Astrocyte of the spinal cord (primary cell): ENCODE results near the gene PRKCA.

ENCODE experiments used
- DNase-seq: peaks from one replicate; pipeline ENCODE4 v3.0.0; 2011; ENCODE audit warnings: low read depth, low spot score
- H3K4me3 ChIP-seq: 2 replicates; pipeline ENCODE4 v1.5.1; 2011; ENCODE audit warnings: low read depth, mild to moderate bottlenecking, low read length, moderate library complexity
- in situ Hi-C: cut with HindIII; loops from 2 replicates; pipeline ENCODE4 v1.10.0; 2017; ENCODE audit warnings: low sequenced_read_pairs
- TF ChIP-seq, protein P1 (sequence below): IDR thresholded peaks from 2 replicates; pipeline ENCODE4 v1.5.1; 2012; ENCODE audit warnings: low read depth, mild to moderate bottlenecking, low read length, inconsistent platforms

The PRKCA gene

GRCh38 chr17:66517336-66518009 is 215.1 kb downstream of the PRKCA start:
- no peak for DNase-seq
- in situ Hi-C loops: no loop called here
- TF ChIP-seq, protein P1, sequence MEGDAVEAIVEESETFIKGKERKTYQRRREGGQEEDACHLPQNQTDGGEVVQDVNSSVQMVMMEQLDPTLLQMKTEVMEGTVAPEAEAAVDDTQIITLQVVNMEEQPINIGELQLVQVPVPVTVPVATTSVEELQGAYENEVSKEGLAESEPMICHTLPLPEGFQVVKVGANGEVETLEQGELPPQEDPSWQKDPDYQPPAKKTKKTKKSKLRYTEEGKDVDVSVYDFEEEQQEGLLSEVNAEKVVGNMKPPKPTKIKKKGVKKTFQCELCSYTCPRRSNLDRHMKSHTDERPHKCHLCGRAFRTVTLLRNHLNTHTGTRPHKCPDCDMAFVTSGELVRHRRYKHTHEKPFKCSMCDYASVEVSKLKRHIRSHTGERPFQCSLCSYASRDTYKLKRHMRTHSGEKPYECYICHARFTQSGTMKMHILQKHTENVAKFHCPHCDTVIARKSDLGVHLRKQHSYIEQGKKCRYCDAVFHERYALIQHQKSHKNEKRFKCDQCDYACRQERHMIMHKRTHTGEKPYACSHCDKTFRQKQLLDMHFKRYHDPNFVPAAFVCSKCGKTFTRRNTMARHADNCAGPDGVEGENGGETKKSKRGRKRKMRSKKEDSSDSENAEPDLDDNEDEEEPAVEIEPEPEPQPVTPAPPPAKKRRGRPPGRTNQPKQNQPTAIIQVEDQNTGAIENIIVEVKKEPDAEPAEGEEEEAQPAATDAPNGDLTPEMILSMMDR: no peak

DNA sequence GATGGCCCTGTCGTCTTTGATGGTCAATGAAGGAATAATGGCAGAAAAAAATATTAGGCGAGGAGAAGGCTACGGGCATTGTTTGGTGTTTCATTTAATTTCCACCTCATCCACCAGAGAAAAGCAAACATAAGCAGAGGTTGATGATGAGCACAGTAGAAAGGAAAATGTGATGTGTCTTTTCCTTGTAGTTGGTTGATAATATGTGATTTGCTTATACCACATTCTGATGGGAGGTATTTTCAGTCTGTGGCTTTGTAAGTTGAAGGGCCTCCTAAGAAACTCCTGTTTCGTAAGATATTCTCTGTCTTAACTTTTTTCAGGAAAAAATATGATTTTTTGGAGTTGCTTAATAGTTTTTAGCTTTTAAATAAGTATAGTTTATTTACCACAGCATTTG is 215.7 kb downstream of the PRKCA start:
- in situ Hi-C loops: no loop called here

More at GRCh38 chr17:66517336-66518009, 215.1 kb downstream of the PRKCA start:
- no peak overlapping the region for H3K4me3 ChIP-seq

DNA sequence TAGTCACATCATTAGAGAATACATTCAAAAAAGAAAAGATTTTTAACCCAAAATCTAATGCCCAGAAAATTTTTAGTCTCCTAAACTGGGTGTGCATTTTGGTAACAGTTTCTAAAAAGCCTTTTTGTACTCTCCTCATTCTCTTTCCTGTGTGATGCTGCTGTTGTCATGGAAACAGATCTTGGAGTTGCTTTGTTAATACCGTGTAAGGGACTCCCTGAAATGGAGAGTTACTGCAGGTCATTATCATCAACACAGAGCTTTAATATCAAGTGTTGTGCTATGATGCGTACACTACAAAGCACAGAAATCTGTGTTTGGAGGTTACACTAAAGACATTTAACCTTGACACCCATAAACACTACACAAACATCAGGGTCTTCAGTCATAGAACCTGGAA is 216.3 kb downstream of the PRKCA start:
- no peak overlapping the region for H3K4me3 ChIP-seq
- DNase-seq: no peak
- TF ChIP-seq, protein P1: no peak
- in situ Hi-C loops: no loop called here

More for the DNA sequence above, 215.7 kb downstream of the PRKCA start:
- TF ChIP-seq, protein P1: no peak
- H3K4me3 ChIP-seq: no peak overlapping the region
- no peak for DNase-seq

- TF ChIP-seq, protein P1: no peak
- no peak overlapping the region for H3K4me3 ChIP-seq
- DNase-seq: no peak
- in situ Hi-C loops: no loop called here
These were observed 216.7 kb downstream of the PRKCA start for GRCh38 chr17:66519154-66519553.

DNA sequence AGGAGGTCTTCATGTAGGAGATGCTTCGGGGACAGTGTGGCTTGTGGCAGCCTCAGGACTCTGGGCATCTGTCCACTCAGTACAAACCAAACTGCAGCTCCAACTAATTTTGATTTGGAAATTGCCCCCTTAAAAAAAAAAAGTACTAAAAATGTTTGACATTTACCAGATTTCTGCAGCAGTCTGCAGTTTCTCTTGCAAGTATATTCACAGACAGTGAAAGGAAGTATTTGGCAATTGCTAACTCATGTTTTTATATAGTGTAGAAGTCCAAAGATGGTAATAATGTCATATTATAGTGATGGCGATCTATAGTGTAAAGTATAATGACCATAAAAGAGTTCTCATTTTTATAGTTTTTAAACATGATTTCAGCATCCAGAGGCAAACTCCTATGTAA is 218.6 kb downstream of the PRKCA start:
- no peak for DNase-seq
- TF ChIP-seq, protein P1: no peak
- no peak overlapping the region for H3K4me3 ChIP-seq
- in situ Hi-C loops: no loop called here

DNA sequence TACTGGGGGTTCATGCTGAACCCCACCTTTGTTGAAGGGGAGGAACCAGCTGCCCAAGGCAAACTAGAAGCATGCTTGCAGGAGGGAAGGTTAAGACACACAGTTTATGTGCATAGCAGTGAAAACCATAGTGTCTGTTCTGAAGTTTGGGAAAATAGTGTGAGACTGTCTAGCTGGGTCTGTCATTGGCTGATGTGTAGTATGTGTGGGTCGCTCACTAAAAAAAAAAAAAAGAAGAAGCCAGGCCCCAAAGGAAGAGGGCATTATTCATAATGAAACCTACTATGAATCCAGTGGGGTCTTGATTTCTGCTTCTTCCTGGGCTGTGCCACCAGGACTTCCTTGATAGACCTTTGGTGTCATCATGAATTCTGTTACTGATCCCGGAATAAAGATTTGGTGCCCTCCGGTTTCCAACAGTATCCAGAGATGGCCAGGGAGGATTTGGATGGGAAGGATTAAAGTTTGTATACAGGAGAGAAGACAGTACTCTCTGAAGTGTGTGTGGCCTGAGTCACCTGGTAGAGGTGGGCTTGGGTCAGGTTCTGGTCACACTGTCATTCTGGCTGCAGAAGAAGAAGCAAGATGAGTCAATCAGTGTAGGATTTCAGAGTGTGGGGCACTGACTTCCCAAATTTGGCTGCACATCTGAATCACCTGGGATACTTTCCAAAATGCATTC is 220.3 kb downstream of the PRKCA start:
- in situ Hi-C loops: no loop called here
- DNase-seq: no peak
- H3K4me3 ChIP-seq: no peak overlapping the region
- TF ChIP-seq, protein P1: no peak
